GM23338 (cell line): Measurements from ENCODE around the gene SLC35B4.

ENCODE experiments used
- CREB1 ChIP-seq: fragments of 250-450 bp; sonication (Bioruptor Pico); IDR thresholded peaks from 2 replicates; pipeline ENCODE4 v1.5.0; 2020; ENCODE audit warnings: low read depth, mild to moderate bottlenecking, moderate library complexity
- CTCF ChIP-seq, 2 experiments: fragments of 200-600 bp in 1 of 2; sonication (generic) in 1 of 2; conservative IDR thresholded peaks; 2 replicates each; pipeline versions ENCODE4 v1.5.1 to v1.6.1; 2016 to 2017; ENCODE audit warnings: antibody characterized with exemption in 2 of 2, low read depth in 2 of 2, mild to moderate bottlenecking in 2 of 2, moderate library complexity in 1 of 2
- ETS1 ChIP-seq: IDR thresholded peaks from 2 replicates; pipeline ENCODE4 v1.6.1; 2016; ENCODE audit warnings: antibody characterized with exemption
- EZH2 ChIP-seq: fragments of 200-600 bp; sonication (generic); IDR thresholded peaks from one replicate; pipeline ENCODE4 v1.8.0; 2017; ENCODE audit warnings: antibody characterized with exemption, mild to moderate bottlenecking, low read depth; ENCODE audit not compliant: unreplicated experiment
- EZH2phosphoT487 ChIP-seq: fragments of 200-600 bp; sonication (generic); IDR thresholded peaks from one replicate; pipeline ENCODE4 v1.8.1; 2018; ENCODE audit warnings: antibody characterized with exemption; ENCODE audit not compliant: unreplicated experiment
- JUNB ChIP-seq: IDR thresholded peaks from one replicate; pipeline ENCODE4 v1.6.1; 2016; ENCODE audit warnings: antibody characterized with exemption; ENCODE audit not compliant: unreplicated experiment
- NANOG ChIP-seq: IDR thresholded peaks from 2 replicates; pipeline ENCODE4 v1.6.1; 2016; ENCODE audit warnings: antibody characterized with exemption, borderline replicate concordance
- POLR2AphosphoS5 ChIP-seq: IDR thresholded peaks from 2 replicates; pipeline ENCODE4 v1.6.1; 2016; ENCODE audit warnings: antibody characterized with exemption, low read depth
- REST ChIP-seq: IDR thresholded peaks from one replicate; pipeline ENCODE4 v1.6.1; 2018; ENCODE audit warnings: antibody characterized with exemption; ENCODE audit not compliant: unreplicated experiment
- ZNF114 ChIP-seq: fragments of 250-450 bp; sonication (Bioruptor Pico); IDR thresholded peaks from 2 replicates; pipeline ENCODE4 v1.5.0; 2020; ENCODE audit warnings: mild to moderate bottlenecking, moderate library complexity
- ZNF331 ChIP-seq: fragments of 250-450 bp; sonication (Bioruptor Pico); IDR thresholded peaks from 2 replicates; pipeline ENCODE4 v1.5.0; 2020; ENCODE audit warnings: low read depth, mild to moderate bottlenecking, moderate library complexity
- ZNF462 ChIP-seq: fragments of 250-450 bp; sonication (Bioruptor Pico); IDR thresholded peaks from 2 replicates; pipeline ENCODE4 v1.5.0; 2020; ENCODE audit warnings: mild to moderate bottlenecking, moderate library complexity

GRCh38 chr7:134280508-134280907, 36.2 kb downstream of the SLC35B4 start:
- no peak for TF ChIP-seq CTCF (conservative IDR thresholded peaks at IDR 0.05; ENCODE audit: low read depth in 2 of 2)
- TF ChIP-seq EZH2phosphoT487, result no peak
- no peak for TF ChIP-seq REST
- no peak for TF ChIP-seq EZH2
- no peak for TF ChIP-seq ZNF462 (CRISPR knock-in tag)
- TF ChIP-seq POLR2AphosphoS5, result no peak
- TF ChIP-seq ZNF114 (CRISPR knock-in tag), result no peak
- TF ChIP-seq CREB1 (CRISPR knock-in tag), result no peak
- TF ChIP-seq ETS1, result no peak
- no peak for TF ChIP-seq JUNB
- no peak for TF ChIP-seq ZNF331 (CRISPR knock-in tag)
- no peak for TF ChIP-seq NANOG
